ENCODE measurements around the gene GNA14. TPM values are rescaled to one million over a fixed set of nuclear protein-coding genes. Genes with fewer than 3 reads are reported as not detected.

Gene GNA14
- total and polyA plus RNA-seq, 2 donors (not counting 3 experiments of a cell fraction or from before 2014, with no cell fraction given), result 2.1 to 3.3 TPM

DNA sequence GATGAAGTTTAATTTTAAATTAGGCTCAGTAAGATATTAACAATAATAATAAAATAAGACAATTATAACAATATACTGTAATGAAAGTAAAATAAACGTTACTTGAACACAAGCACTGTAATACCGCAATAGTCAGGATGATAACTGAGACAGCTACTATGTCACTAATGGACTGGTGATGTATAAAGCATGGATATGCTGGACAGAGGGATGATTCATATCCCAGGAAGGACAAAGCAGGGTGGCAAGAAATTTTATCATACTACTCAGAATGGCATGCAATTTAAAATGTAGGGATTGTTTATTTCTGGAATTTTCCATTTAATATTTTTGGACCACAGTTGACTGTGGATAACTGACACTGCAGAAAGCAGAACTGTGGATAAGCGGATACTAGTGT lies 273.9 kb downstream of the GNA14 start:
- no peak for DNase-seq (ENCODE audit: low read depth, low spot score)
- no peak for FAIRE-seq
- no peak overlapping the region for H3K4me2 ChIP-seq (ENCODE audit: insufficient read depth, low read length)
- intact Hi-C loops (cut with micrococcal nuclease), result no loop called here
- no peaks in the 10 kb centered on the region for H3K79me2 ChIP-seq (ENCODE audit: control insufficient read depth, insufficient read depth, low read length)
- dilution Hi-C loops (cut with MboI; ENCODE audit: extremely low pct_ligation_motif_present, low sequenced_read_pairs), result no loop called here
- TF ChIP-seq, protein P1, sequence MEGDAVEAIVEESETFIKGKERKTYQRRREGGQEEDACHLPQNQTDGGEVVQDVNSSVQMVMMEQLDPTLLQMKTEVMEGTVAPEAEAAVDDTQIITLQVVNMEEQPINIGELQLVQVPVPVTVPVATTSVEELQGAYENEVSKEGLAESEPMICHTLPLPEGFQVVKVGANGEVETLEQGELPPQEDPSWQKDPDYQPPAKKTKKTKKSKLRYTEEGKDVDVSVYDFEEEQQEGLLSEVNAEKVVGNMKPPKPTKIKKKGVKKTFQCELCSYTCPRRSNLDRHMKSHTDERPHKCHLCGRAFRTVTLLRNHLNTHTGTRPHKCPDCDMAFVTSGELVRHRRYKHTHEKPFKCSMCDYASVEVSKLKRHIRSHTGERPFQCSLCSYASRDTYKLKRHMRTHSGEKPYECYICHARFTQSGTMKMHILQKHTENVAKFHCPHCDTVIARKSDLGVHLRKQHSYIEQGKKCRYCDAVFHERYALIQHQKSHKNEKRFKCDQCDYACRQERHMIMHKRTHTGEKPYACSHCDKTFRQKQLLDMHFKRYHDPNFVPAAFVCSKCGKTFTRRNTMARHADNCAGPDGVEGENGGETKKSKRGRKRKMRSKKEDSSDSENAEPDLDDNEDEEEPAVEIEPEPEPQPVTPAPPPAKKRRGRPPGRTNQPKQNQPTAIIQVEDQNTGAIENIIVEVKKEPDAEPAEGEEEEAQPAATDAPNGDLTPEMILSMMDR (IDR thresholded peaks at IDR 0.05; ENCODE audit: extremely low read depth in 1 of 2, insufficient read depth in 1 of 2, low read depth in 1 of 2, low read length in 2 of 2), result no peak
- TF ChIP-seq FOS (IDR thresholded peaks at IDR 0.05; ENCODE audit: borderline replicate concordance, insufficient read depth, low read length) (peak; percentile 8), POLR2AphosphoS5 (IDR thresholded peaks at IDR 0.05; ENCODE audit: insufficient read depth, low read depth, low read length) (no peak), GATA2 (IDR thresholded peaks at IDR 0.05; ENCODE audit: insufficient read depth, insufficient read length, low read depth, low read length) (no peak)
- H3K9me1 ChIP-seq (replicated peaks; ENCODE audit: control insufficient read depth, extremely low read depth, insufficient read depth, low read length), result no peaks in the 10 kb centered on the region
- no peaks in the 10 kb centered on the region for H3K27me3 ChIP-seq (ENCODE audit: control insufficient read depth in 2 of 2, insufficient read depth in 2 of 2, low read length in 2 of 2)
- H3K36me3 ChIP-seq (ENCODE audit: control insufficient read depth in 2 of 2, extremely low read depth in 1 of 2, insufficient read depth in 2 of 2, low read length in 2 of 2), result peaks cover 2 to 5% of the 10 kb centered on the region in 2 experiments
- no peaks in the 10 kb centered on the region for H3K4me1 ChIP-seq (ENCODE audit: control insufficient read depth, extremely low read depth, insufficient read depth, low read length)
- BruUV-seq (replicated peaks), result no TSS peak
- ChIA-PET CTCF (no interaction called here), POLR2A (no interaction called here)
- no peaks in the 10 kb centered on the region for H3K9me3 ChIP-seq (replicated peaks; ENCODE audit: control insufficient read depth, insufficient read depth, low read length)
- no peaks in the 10 kb centered on the region for H4K20me1 ChIP-seq (replicated peaks; ENCODE audit: control insufficient read depth, extremely low read depth, insufficient read depth, low read length)
- no peak overlapping the region for H2AFZ ChIP-seq (ENCODE audit: low read depth, low read length)
- H3K4me3 ChIP-seq (replicated peaks in 1 of 3; ENCODE audit: insufficient read depth in 1 of 3, low read depth in 1 of 3, low read length in 3 of 3), result no peak overlapping the region
- no peak overlapping the region for H3K27ac ChIP-seq (ENCODE audit: insufficient read depth, low read depth, low read length)
- H3K9ac ChIP-seq (replicated peaks; ENCODE audit: extremely low read depth, insufficient read depth, low read length), result no peak overlapping the region

Small RNA genes within 50 kb of the gene (small RNA-seq; reads per million reads assigned to genes)
- gene RNU6-1303P (ENCODE audit: insufficient read depth, insufficient read length, low read depth, low replicate concordance), result not detected
